SK-N-MC (cell line): ENCODE results near the gene DMAC1.

ENCODE experiments used
- DNase-seq: peaks from one replicate; pipeline ENCODE4 v3.0.0-alpha.2; 2011; ENCODE audit warnings: low read depth, low spot score
- H3K27ac ChIP-seq: fragments of 200-600 bp; sonication (generic); 2 replicates; pipeline ENCODE4 v1.5.1; 2016; ENCODE audit warnings: mixed run types
- H3K36me3 ChIP-seq: fragments of 200-600 bp; sonication (generic); 2 replicates; pipeline ENCODE4 v1.6.1; 2017; ENCODE audit warnings: antibody characterized with exemption, low read length, mixed read lengths; ENCODE audit not compliant: insufficient read depth
- H3K4me3 ChIP-seq: fragments of 200-600 bp; sonication (generic); 2 replicates; pipeline ENCODE4 v1.5.1; 2016
- H3K9ac ChIP-seq: fragments of 200-600 bp; sonication (generic); 2 replicates; pipeline ENCODE4 v1.8.0; 2017; ENCODE audit warnings: mixed run types, mixed read lengths; ENCODE audit not compliant: insufficient read length
- H3K9me3 ChIP-seq: fragments of 200-600 bp; sonication (generic); 2 replicates; pipeline ENCODE4 v1.6.1; 2017; ENCODE audit warnings: low read depth, mild to moderate bottlenecking, antibody characterized with exemption, low read length, moderate library complexity, mixed read lengths
- EZH2 ChIP-seq: fragments of 200-600 bp; sonication (generic); IDR thresholded peaks from one replicate; pipeline ENCODE4 v1.6.1; 2017; ENCODE audit warnings: antibody characterized with exemption
- FOXP2 ChIP-seq: optimal IDR thresholded peaks from 2 replicates; pipeline ENCODE3; 2011; ENCODE audit warnings: mild to moderate bottlenecking, moderate library complexity; ENCODE audit not compliant: insufficient read depth; ENCODE audit errors: extremely low read length, control extremely low read depth
- POLR2AphosphoS5 ChIP-seq: IDR thresholded peaks from 2 replicates; pipeline ENCODE4 v1.6.1; 2012; ENCODE audit warnings: mild to moderate bottlenecking, low read depth, low read length, borderline replicate concordance

DMAC1 gene

GRCh38 chr9:7778851-7779600 is 20.6 kb downstream of the DMAC1 start:
- no peak for DNase-seq
- Histone ChIP-seq H3K9me3 (no peaks in the 10 kb centered on the region), H3K9ac (no peak overlapping the region), H3K27ac (no peak overlapping the region), H3K4me3 (no peak overlapping the region), H3K36me3 (no peaks in the 10 kb centered on the region)
- TF ChIP-seq FOXP2 (no peak), POLR2AphosphoS5 (no peak), EZH2 (no peak)

GRCh38 chr9:7777771-7778170 is 21.8 kb downstream of the DMAC1 start:
- Histone ChIP-seq H3K36me3 (no peaks in the 10 kb centered on the region), H3K4me3 (no peak overlapping the region), H3K9ac (no peak overlapping the region), H3K27ac (no peak overlapping the region), H3K9me3 (no peaks in the 10 kb centered on the region)
- no peak for DNase-seq
- TF ChIP-seq POLR2AphosphoS5 (no peak), EZH2 (no peak), FOXP2 (no peak)

GRCh38 chr9:7770111-7770510 is 29.5 kb downstream of the DMAC1 start:
- TF ChIP-seq POLR2AphosphoS5, result no peak
- TF ChIP-seq FOXP2, result no peak
- no peak for TF ChIP-seq EZH2
- Histone ChIP-seq H3K27ac (no peak overlapping the region), H3K4me3 (no peak overlapping the region), H3K9me3 (no peaks in the 10 kb centered on the region), H3K36me3 (no peaks in the 10 kb centered on the region), H3K9ac (no peak overlapping the region)
- DNase-seq, result no peak

GRCh38 chr9:7762600-7762999 is 37.0 kb downstream of the DMAC1 start:
- no peak overlapping the region for H3K9ac ChIP-seq
- TF ChIP-seq POLR2AphosphoS5 (no peak), EZH2 (no peak), FOXP2 (no peak)
- no peaks in the 10 kb centered on the region for H3K9me3 ChIP-seq

GRCh38 chr9:7760014-7760415 is 39.6 kb downstream of the DMAC1 start:
- Histone ChIP-seq H3K27ac (no peak overlapping the region), H3K36me3 (no peaks in the 10 kb centered on the region), H3K9me3 (no peaks in the 10 kb centered on the region), H3K4me3 (no peak overlapping the region), H3K9ac (no peak overlapping the region)
- no peak for DNase-seq
- TF ChIP-seq POLR2AphosphoS5 (no peak), EZH2 (no peak), FOXP2 (no peak)

More at GRCh38 chr9:7762600-7762999, 37.0 kb downstream of the DMAC1 start:
- DNase-seq, result no peak
- H3K27ac ChIP-seq, result no peak overlapping the region
- no peaks in the 10 kb centered on the region for H3K36me3 ChIP-seq
- no peak overlapping the region for H3K4me3 ChIP-seq

GRCh38 chr9:7756088-7756487 is 43.5 kb downstream of the DMAC1 start:
- DNase-seq, result no peak
- H3K27ac ChIP-seq, result no peak overlapping the region
- H3K9me3 ChIP-seq, result no peaks in the 10 kb centered on the region
- no peak for TF ChIP-seq POLR2AphosphoS5
- TF ChIP-seq FOXP2, result no peak
- TF ChIP-seq EZH2, result no peak
- H3K4me3 ChIP-seq, result no peak overlapping the region
- H3K9ac ChIP-seq, result no peak overlapping the region
- no peaks in the 10 kb centered on the region for H3K36me3 ChIP-seq

- Histone ChIP-seq H3K4me3 (no peak overlapping the region), H3K9me3 (no peaks in the 10 kb centered on the region), H3K9ac (no peak overlapping the region), H3K27ac (no peak overlapping the region), H3K36me3 (no peaks in the 10 kb centered on the region)
- DNase-seq, result no peak
- TF ChIP-seq EZH2, result no peak
- TF ChIP-seq POLR2AphosphoS5, result no peak
- no peak for TF ChIP-seq FOXP2
Measured at GRCh38 chr9:7752481-7752880, 47.1 kb downstream of the DMAC1 start.
